Measurements from ENCODE around the gene NUP214. TPM values are rescaled to one million over a fixed set of nuclear protein-coding genes. Genes with fewer than 3 reads are reported as not detected.
"Not testable (repeated sequence)": the region's sequence is repeated elsewhere in the genome, so short reads cannot be mapped to it uniquely, and the experiment has no call there.

The NUP214 gene
- polyA plus RNA-seq, 1 donor: 27.1 TPM

GRCh38 chr9:131116281-131117120, 8.9 kb upstream of the NUP214 start:
- no peak for DNase-seq (ENCODE audit: low read depth)

GRCh38 chr9:131117121-131117761, 8.1 kb upstream of the NUP214 start:
- DNase-seq (ENCODE audit: low read depth): no peak

GRCh38 chr9:131117762-131118145, 7.6 kb upstream of the NUP214 start:
- no peak for DNase-seq (ENCODE audit: low read depth)

- no peak for DNase-seq (ENCODE audit: low read depth)
Observed at GRCh38 chr9:131119600-131119999, 5.8 kb upstream of the NUP214 start.

- DNase-seq (ENCODE audit: low read depth): no peak
Observed at GRCh38 chr9:131120620-131121228, 4.7 kb upstream of the NUP214 start.

- DNase-seq (ENCODE audit: low read depth): no peak
Observed at GRCh38 chr9:131121346-131121745, 4.0 kb upstream of the NUP214 start.

- DNase-seq (ENCODE audit: low read depth): no peak
Observed at GRCh38 chr9:131122158-131122557, 3.2 kb upstream of the NUP214 start.

- no peak for DNase-seq (ENCODE audit: low read depth)
Observed at GRCh38 chr9:131125038-131125287, 423 bp upstream of the NUP214 start.

GRCh38 chr9:131126059-131126426, 657 bp downstream of the NUP214 start:
- DNase-seq (ENCODE audit: low read depth): no peak

- no peak for DNase-seq (ENCODE audit: low read depth)
Observed at GRCh38 chr9:131129183-131129582, 3.8 kb downstream of the NUP214 start.

- no peak for DNase-seq (ENCODE audit: low read depth)
Observed at GRCh38 chr9:131138676-131139075, 13.3 kb downstream of the NUP214 start.

- no peak for DNase-seq (ENCODE audit: low read depth)
Observed at GRCh38 chr9:131140112-131140511, 14.7 kb downstream of the NUP214 start.

GRCh38 chr9:131140550-131140949, 15.2 kb downstream of the NUP214 start:
- DNase-seq (ENCODE audit: low read depth): no peak

GRCh38 chr9:131142160-131142559, 16.8 kb downstream of the NUP214 start:
- no peak for DNase-seq (ENCODE audit: low read depth)

- no peak for DNase-seq (ENCODE audit: low read depth)
Observed at GRCh38 chr9:131144201-131144600, 18.8 kb downstream of the NUP214 start.

- no peak for DNase-seq (ENCODE audit: low read depth)
Observed at GRCh38 chr9:131145245-131145644, 19.9 kb downstream of the NUP214 start.

GRCh38 chr9:131146186-131146585, 20.8 kb downstream of the NUP214 start:
- DNase-seq (ENCODE audit: low read depth): no peak

- DNase-seq (ENCODE audit: low read depth): no peak
Observed at GRCh38 chr9:131148276-131148675, 22.9 kb downstream of the NUP214 start.

- DNase-seq (ENCODE audit: low read depth): no peak
Observed at GRCh38 chr9:131148966-131149687, 23.7 kb downstream of the NUP214 start.

GRCh38 chr9:131149688-131150053, 24.3 kb downstream of the NUP214 start:
- no peak for DNase-seq (ENCODE audit: low read depth)

GRCh38 chr9:131153595-131153994, 28.2 kb downstream of the NUP214 start:
- no peak for DNase-seq (ENCODE audit: low read depth)

- DNase-seq (ENCODE audit: low read depth): not testable (repeated sequence)
Observed at GRCh38 chr9:131158673-131159072, 33.3 kb downstream of the NUP214 start.
